Eye (tissue), 1 donor: ENCODE measurements around the gene CRIP1.
A peak's percentile ranks its signal among the peaks of the same experiment; 100 is the strongest.

Source experiments
- DNase-seq: peaks from one replicate; pipeline ENCODE4 v3.0.0-alpha.2; 2015

Gene CRIP1

GRCh38 chr14:105536691-105537579 is 50.2 kb downstream of the CRIP1 start:
- no peak for DNase-seq

- peak; percentile 68 for DNase-seq
Measured at GRCh38 chr14:105537580-105538474, 51.1 kb downstream of the CRIP1 start.
